K562 (cell line): ENCODE data around the gene OR4E2. TPM values are rescaled to one million over a fixed set of nuclear protein-coding genes. Genes with fewer than 3 reads are reported as not detected.

Source experiments
- ATAC-seq: fragments of 200-7000 bp; cut with Tn5 transposase; 3 replicates; pipeline ENCODE4 v1.9.1; 2020; ENCODE audit warnings: moderate library complexity
- BruUV-seq: library from RNA; stranded (reverse); fragments of 400-500 nt; replicated peaks from 2 replicates; lab custom pipeline; 2021; lab: Mats Ljungman, UMichigan
- CTCF ChIA-PET: fragments of 300-600 bp; formaldehyde crosslinking; extraction: SDS; loops from one replicate; lab custom pipeline; 2021; ENCODE audit warnings: low intra/inter-chr PET ratio; lab: Yijun Ruan, JAX
- POLR2A ChIA-PET: fragments of 300-600, 350-650 bp; sonication (Branson Sonifier 250); formaldehyde crosslinking; extraction: SDS; loops from one replicate; lab custom pipeline; 2021; ENCODE audit warnings: antibody characterized with exemption, inconsistent platforms; lab: Yijun Ruan, JAX
- DNase-seq, 4 experiments: peaks; one replicate each; pipeline versions ENCODE4 v3.0.0 to v3.0.0-alpha.2; 2011 to 2018; ENCODE audit warnings: low spot score in 3 of 4, mixed read lengths in 3 of 4; ENCODE audit errors: extremely low read depth in 1 of 4
- FAIRE-seq: peaks from 2 replicates; lab custom pipeline; 2011; peaks lifted over from hg19 to GRCh38; lab: Jason Lieb, UNC
- H2AFZ ChIP-seq: 2 replicates; pipeline ENCODE4 v1.6.0; 2011; ENCODE audit warnings: low read depth, low read length, control low read depth, inconsistent platforms
- H3K27ac ChIP-seq: fragments of 200-600 bp; 3 replicates; pipeline ENCODE4 v1.8.0; 2011; ENCODE audit warnings: low read depth, mild to moderate bottlenecking, control low read depth, inconsistent platforms, low read length, moderate library complexity, mixed read lengths; ENCODE audit errors: extremely low read depth
- H3K27me3 ChIP-seq, 2 experiments: fragments of 300-600 bp in 1 of 2; 2 replicates in 1 of 2; 3 replicates in 1 of 2; pipeline versions ENCODE4 v1.6.0 to v1.8.0; 2011; ENCODE audit warnings: inconsistent platforms in 2 of 2, low read length in 2 of 2, mild to moderate bottlenecking in 1 of 2, mixed read lengths in 1 of 2, moderate library complexity in 1 of 2; ENCODE audit not compliant: control insufficient read depth in 2 of 2, insufficient read depth in 2 of 2
- H3K36me3 ChIP-seq: fragments of 300-600 bp; 3 replicates; pipeline ENCODE4 v1.8.0; 2011; ENCODE audit warnings: mild to moderate bottlenecking, low read length, inconsistent platforms; ENCODE audit not compliant: control insufficient read depth, insufficient read depth
- H3K4me1 ChIP-seq, 2 experiments: fragments of 200-600 bp in 1 of 2; replicated peaks in 1 of 2; 2 replicates in 1 of 2; 3 replicates in 1 of 2; pipeline versions ENCODE4 v1.5.1 to v1.8.0; 2011; ENCODE audit warnings: inconsistent platforms in 2 of 2, low read length in 2 of 2, mild to moderate bottlenecking in 1 of 2, mixed read lengths in 1 of 2, moderate library complexity in 1 of 2; ENCODE audit not compliant: control insufficient read depth in 2 of 2, insufficient read depth in 2 of 2
- H3K4me2 ChIP-seq: 2 replicates; pipeline ENCODE4 v1.6.1; 2011; ENCODE audit warnings: low read length, control low read depth, inconsistent platforms, mixed read lengths; ENCODE audit not compliant: insufficient read depth
- H3K4me3 ChIP-seq: fragments of 200-600 bp; sonication (generic), shearing (Covaris generic); 2 replicates; pipeline ENCODE4 v1.5.1; 2016; ENCODE audit warnings: control low read depth, inconsistent platforms
- H3K79me2 ChIP-seq: fragments of 200-600 bp; 3 replicates; pipeline ENCODE4 v1.8.0; 2011; ENCODE audit warnings: low read length, inconsistent platforms; ENCODE audit not compliant: control insufficient read depth, insufficient read depth
- H3K9ac ChIP-seq, 2 experiments: 2 replicates each; pipeline versions ENCODE4 v1.6.0 to v1.6.1; 2011; ENCODE audit warnings: low read depth in 2 of 2, low read length in 2 of 2, control low read depth in 1 of 2, inconsistent platforms in 1 of 2, mild to moderate bottlenecking in 1 of 2, mixed read lengths in 1 of 2; ENCODE audit not compliant: insufficient read depth in 1 of 2
- H3K9me1 ChIP-seq: one replicate; pipeline ENCODE4 v1.6.0; 2011; ENCODE audit warnings: inconsistent platforms, mild to moderate bottlenecking, low read length, moderate library complexity; ENCODE audit not compliant: control insufficient read depth, insufficient read depth
- H3K9me3 ChIP-seq: replicated peaks from 2 replicates; pipeline ENCODE4 v1.5.1; 2011; ENCODE audit warnings: low read depth, low read length, inconsistent platforms; ENCODE audit not compliant: control insufficient read depth, insufficient read depth
- H4K20me1 ChIP-seq: replicated peaks from 2 replicates; pipeline ENCODE4 v1.6.1; 2011; ENCODE audit warnings: low read length, inconsistent platforms, mixed read lengths; ENCODE audit not compliant: control insufficient read depth, insufficient read depth
- C11orf30 ChIP-seq: fragments of 450-650 bp; IDR thresholded peaks from 2 replicates; pipeline ENCODE4 v1.6.1; 2016; ENCODE audit warnings: low read depth, mild to moderate bottlenecking
- GATA2 ChIP-seq: sonication (generic); formaldehyde crosslinking; IDR thresholded peaks from 2 replicates; pipeline ENCODE4 v1.4.0; 2020; ENCODE audit warnings: mild to moderate bottlenecking, missing genetic modification reagents
- NR1H2 ChIP-seq: sonication (generic); formaldehyde crosslinking; IDR thresholded peaks from 2 replicates; pipeline ENCODE4 v1.4.0; 2020; ENCODE audit warnings: mild to moderate bottlenecking, missing genetic modification reagents
- SNAPC5 ChIP-seq: fragments of 250-450 bp; sonication (Bioruptor Pico); IDR thresholded peaks from 2 replicates; pipeline ENCODE4 v1.8.0; 2021; ENCODE audit warnings: moderate library complexity, mild to moderate bottlenecking, inconsistent platforms
- ZNF589 ChIP-seq: fragments of 200-800 bp; sonication (Bioruptor generic); IDR thresholded peaks from 2 replicates; pipeline ENCODE4 v1.6.1; 2016; ENCODE audit warnings: low read depth, missing genetic modification characterization, missing compliant biosample characterization
- ZNF639 ChIP-seq, 2 experiments: fragments of 200-800 bp in 1 of 2; sonication (Bioruptor generic) in 1 of 2; sonication (generic) in 1 of 2; formaldehyde crosslinking in 1 of 2; IDR thresholded peaks in 1 of 2; conservative IDR thresholded peaks in 1 of 2; 2 replicates each; pipeline versions ENCODE4 v1.5.0 to v1.6.1; 2016 to 2020; ENCODE audit warnings: missing compliant biosample characterization in 1 of 2, missing genetic modification characterization in 1 of 2, missing genetic modification reagents in 1 of 2
- ZNF766 ChIP-seq: fragments of 200-800 bp; sonication (Bioruptor generic); conservative IDR thresholded peaks from 2 replicates; pipeline ENCODE4 v1.6.1; 2016; ENCODE audit warnings: missing genetic modification characterization, missing compliant biosample characterization
- WGBS: fragments of 100-300 bp; shearing (Covaris generic); methylation state at CpG from one replicate; pipeline ENCODE4 v1.1.6; 2016; ENCODE audit warnings: low coverage, mixed read lengths; ENCODE audit not compliant: insufficient coverage; ENCODE audit errors: missing lambda C conversion rate; 5-methylcytosine and 5-hydroxymethylcytosine counted together
- in situ Hi-C: fragments of 300-500 bp; cut with MboI; formaldehyde crosslinking; loops from 4 replicates; pipeline ENCODE4 v1.15.0; 2018; ENCODE audit warnings: inconsistent platforms, mixed read lengths
- intact Hi-C: fragments of 100-400 bp; cut with micrococcal nuclease; formaldehyde crosslinking; loops from 2 replicates; pipeline ENCODE4 v1.14.2; 2022
- polyA plus RNA-seq, 8 experiments: library from polyadenylated mRNA; depleted of rRNA in 4 of 8; stranded (reverse) in 5 of 8; unstranded in 3 of 8; fragments of >200 nt; fragmentation: Nextera tagmentation in 2 of 8; fragmentation: Illumina TruSeq in 1 of 8; extraction: Ambion mirVana in 2 of 8; extraction: Trizol in 1 of 8; gene quantifications; 2 replicates each; pipeline versions ENCODE4 v1.2.1 to v1.2.3, GENCODE V29; 2011 to 2014; ENCODE audit warnings: inconsistent platforms in 1 of 8, missing spikeins in 1 of 8
- total RNA-seq, 7 experiments: library from RNA; depleted of rRNA in 6 of 7; stranded (reverse); fragments of >200 nt in 6 of 7; fragmentation: Illumina TruSeq in 2 of 7; extraction: Trizol in 2 of 7; gene quantifications; 2 replicates each; pipeline versions ENCODE4 v1.2.1 to v1.2.3, GENCODE V29; 2011 to 2021; ENCODE audit warnings: low replicate concordance in 1 of 7

Gene OR4E2
- total and polyA plus RNA-seq, 9 of the 15 experiments (the other 6 are each of a cell fraction or from before 2014, with no cell fraction given) = not detected

- TF ChIP-seq ZNF639 (CRISPR knock-in tag; conservative IDR thresholded peaks at IDR 0.05 in 1 of 2, IDR thresholded peaks at IDR 0.05 in 1 of 2) (no peak), NR1H2 (CRISPR knock-in tag) (no peak), C11orf30 (no peak), ZNF589 (CRISPR knock-in tag) (no peak), GATA2 (CRISPR knock-in tag) (no peak), ZNF766 (no peak), SNAPC5 (CRISPR knock-in tag) (no peak)
- DNase-seq (no peak), ATAC-seq (no peak), FAIRE-seq (no peak)
- Histone ChIP-seq H3K9me1 (no peaks in the 10 kb centered on the region), H3K9me3 (no peaks in the 10 kb centered on the region), H3K36me3 (no peaks in the 10 kb centered on the region), H3K27me3 (peaks cover 0 to 6% of the 10 kb centered on the region in 2 experiments; a peak in 1 of 5 replicates), H3K9ac (no peak overlapping the region), H3K79me2 (no peaks in the 10 kb centered on the region), H3K27ac (no peak overlapping the region), H3K4me2 (no peak overlapping the region), H3K4me3 (no peak overlapping the region), H2AFZ (no peak overlapping the region), H4K20me1 (no peaks in the 10 kb centered on the region), H3K4me1 (no peaks in the 10 kb centered on the region)
- ChIA-PET POLR2A (no interaction called here), CTCF (no interaction called here)
- in situ Hi-C loops = no loop called here
- WGBS = 17% methylated on average over 1 of the region's 1 CpG
- intact Hi-C loops = no loop called here
- no TSS peak for BruUV-seq
These were observed 39.4 kb upstream of the OR4E2 start for GRCh38 chr14:21614240-21614639.
